ENCODE measurements around the gene SYCP2. TPM values are rescaled to one million over a fixed set of nuclear protein-coding genes. Genes with fewer than 3 reads are reported as not detected.
A peak's percentile ranks its signal among the peaks of the same experiment; 100 is the strongest.

The SYCP2 gene
- total RNA-seq, 6 donors from 2014 or later = 1.1 to 13.3 (median 2.0) TPM

GRCh38 chr20:59949911-59950310, 16.5 kb upstream of the SYCP2 start:
- no peaks in the 10 kb centered on the region for H3K27me3 ChIP-seq
- no peaks in the 10 kb centered on the region for H3K9me3 ChIP-seq
- H3K27ac ChIP-seq = no peak overlapping the region
- peaks cover 15 to 39% (median 28%) of the 10 kb centered on the region in 4 donors for H3K4me1 ChIP-seq
- H3K4me3 ChIP-seq = no peak overlapping the region
- 93 to 97% methylated on average over 6 of the region's 6 CpGs for WGBS, 2 donors
- peaks cover 0 to 22% (median under 1%) of the 10 kb centered on the region in 4 donors for H3K36me3 ChIP-seq
- ATAC-seq (ENCODE audit: low FRiP score in 2 of 2) (no peak), DNase-seq (no peak)
- TF ChIP-seq POLR2A (IDR thresholded peaks at IDR 0.05) = no peak
- TF ChIP-seq EP300 (IDR thresholded peaks at IDR 0.05) = no peak
- no peak for TF ChIP-seq POLR2AphosphoS5 (IDR thresholded peaks at IDR 0.05)
- TF ChIP-seq CTCF (IDR thresholded peaks at IDR 0.05) = no peak

GRCh38 chr20:59948828-59949720, 15.6 kb upstream of the SYCP2 start:
- Histone ChIP-seq H3K9me3 (no peaks in the 10 kb centered on the region), H3K27ac (peak overlapping the region in 3 of 4 donors; percentile 39 to 64 (median 43)), H3K27me3 (no peaks in the 10 kb centered on the region), H3K36me3 (peaks cover 4 to 30% (median 6%) of the 10 kb centered on the region in 4 donors), H3K4me1 (peaks cover 15 to 40% (median 29%) of the 10 kb centered on the region in 4 donors), H3K4me3 (no peak overlapping the region)
- 36 to 41% methylated on average over 7 of the region's 7 CpGs for WGBS, 2 donors
- DNase-seq (no peak), ATAC-seq (ENCODE audit: low FRiP score in 2 of 2) (peak in 1 of 2 donors; percentile 65)
- TF ChIP-seq POLR2AphosphoS5 (IDR thresholded peaks at IDR 0.05) = no peak
- peak in 5 of 6 experiments; percentile 50 to 61 (median 52) for TF ChIP-seq CTCF (IDR thresholded peaks at IDR 0.05)

- no peak for DNase-seq
- H3K4me1 ChIP-seq = peaks cover 15 to 40% (median 29%) of the 10 kb centered on the region in 4 donors
- no peak for ATAC-seq (ENCODE audit: low FRiP score in 2 of 2)
- 36 to 61% methylated on average over 1 of the region's 1 CpG for WGBS, 2 donors
- H3K4me3 ChIP-seq = no peak overlapping the region
- no peaks in the 10 kb centered on the region for H3K9me3 ChIP-seq
- H3K27ac ChIP-seq = peak overlapping the region in 3 of 4 donors; percentile 39 to 64 (median 43)
- no peaks in the 10 kb centered on the region for H3K27me3 ChIP-seq
- peaks cover 6 to 39% (median 11%) of the 10 kb centered on the region in 4 donors for H3K36me3 ChIP-seq
- TF ChIP-seq EP300 (IDR thresholded peaks at IDR 0.05) = no peak
- no peak for TF ChIP-seq POLR2AphosphoS5 (IDR thresholded peaks at IDR 0.05)
Observed at GRCh38 chr20:59948212-59948611, 14.8 kb upstream of the SYCP2 start.

- 37 to 67% methylated on average over 8 of the region's 8 CpGs for WGBS, 2 donors
- no peak for DNase-seq
- Histone ChIP-seq H3K4me3 (no peak overlapping the region), H3K27me3 (no peaks in the 10 kb centered on the region), H3K36me3 (peaks cover 13 to 47% (median 15%) of the 10 kb centered on the region in 4 donors), H3K27ac (peak overlapping the region in 1 of 4 donors; percentile 15), H3K9me3 (no peaks in the 10 kb centered on the region), H3K4me1 (peaks cover 20 to 43% (median 29%) of the 10 kb centered on the region in 4 donors)
- no peak for ATAC-seq (ENCODE audit: low FRiP score in 2 of 2)
- TF ChIP-seq EP300 (IDR thresholded peaks at IDR 0.05) (no peak), POLR2A (IDR thresholded peaks at IDR 0.05) (no peak), CTCF (IDR thresholded peaks at IDR 0.05) (no peak), POLR2AphosphoS5 (IDR thresholded peaks at IDR 0.05) (no peak)
Observed at GRCh38 chr20:59947376-59947775, 13.9 kb upstream of the SYCP2 start.

GRCh38 chr20:59945731-59946130, 12.3 kb upstream of the SYCP2 start:
- Histone ChIP-seq H3K27ac (no peak overlapping the region), H3K9me3 (no peaks in the 10 kb centered on the region), H3K4me3 (no peak overlapping the region), H3K4me1 (peaks cover 36 to 60% (median 40%) of the 10 kb centered on the region in 4 donors), H3K27me3 (no peaks in the 10 kb centered on the region), H3K36me3 (peaks cover 13 to 42% (median 15%) of the 10 kb centered on the region in 4 donors)
- ATAC-seq (ENCODE audit: low FRiP score in 2 of 2) (no peak), DNase-seq (no peak)
- TF ChIP-seq POLR2AphosphoS5 (IDR thresholded peaks at IDR 0.05) = no peak
- 79 to 88% methylated on average over 2 of the region's 2 CpGs for WGBS, 2 donors
